HG03108 (cell line): ENCODE data around the gene TTC3.
A peak's percentile ranks its signal among the peaks of the same experiment; 100 is the strongest.
"Not testable (repeated sequence)": the region's sequence is repeated elsewhere in the genome, so short reads cannot be mapped to it uniquely, and the experiment has no call there.

Source experiments
- ATAC-seq: cut with Tn5 transposase; IDR thresholded peaks from one replicate; pipeline ENCODE4 v1.9.1; 2021; ENCODE audit warnings: moderate library complexity; ENCODE audit not compliant: unreplicated experiment

Gene TTC3

GRCh38 chr21:37072988-37073416 lies at the start of gene TTC3, which contains the start of gene PIGP:
TSS of gene TTC3 (plus strand) at chr21:37073254. CDS start at chr21:37087258, 14,004 bp downstream.
TSS of gene PIGP (minus strand) at chr21:37073071. CDS start at chr21:37072515, 556 bp downstream.
- peak; percentile 58 for ATAC-seq

GRCh38 chr21:37026499-37026898 lies 46.6 kb upstream of the TTC3 start:
- no peak for ATAC-seq

DNA sequence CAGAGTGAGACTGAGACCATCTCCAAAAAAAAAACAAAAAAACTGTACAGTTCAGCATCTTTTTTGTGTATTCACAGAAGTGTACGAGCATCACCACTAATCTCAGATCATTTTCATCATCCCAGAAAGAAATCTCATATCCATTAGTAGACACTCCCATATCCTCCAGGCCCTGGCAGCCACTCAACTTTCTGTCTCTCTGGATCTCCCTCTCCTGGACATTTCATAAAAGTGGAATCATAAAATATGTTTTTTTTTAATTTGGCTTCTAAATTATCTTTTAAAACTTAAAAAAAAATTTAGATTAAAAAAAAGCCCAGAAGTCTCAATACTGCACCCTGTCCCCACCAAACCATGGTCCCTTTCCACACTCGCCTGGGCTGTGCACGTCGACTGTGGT lies 44.5 kb upstream of the TTC3 start:
- no peak for ATAC-seq

DNA sequence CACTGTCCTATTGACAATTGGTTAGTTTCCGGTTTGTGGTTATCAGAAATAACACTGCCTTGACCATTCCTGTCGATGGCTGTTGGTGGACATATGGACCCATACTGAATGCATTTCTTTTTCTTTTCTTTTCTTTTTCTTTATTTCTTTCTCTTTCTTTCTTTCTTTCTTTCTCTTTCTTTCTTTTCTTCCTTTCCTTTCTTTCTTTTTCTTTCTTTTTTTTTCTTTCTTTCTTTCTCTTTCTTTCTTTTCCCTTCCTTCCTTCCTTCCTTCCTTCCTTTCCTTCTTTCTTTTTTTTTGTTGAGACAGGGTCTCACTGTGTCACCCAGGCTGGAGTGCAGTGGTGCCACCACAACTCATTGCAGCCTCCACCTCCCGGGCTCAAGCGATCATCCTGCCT lies 42.2 kb upstream of the TTC3 start:
- no peak for ATAC-seq

GRCh38 chr21:37032293-37032692 lies 40.8 kb upstream of the TTC3 start:
- no peak for ATAC-seq

- ATAC-seq, result no peak
Observed at GRCh38 chr21:37032877-37033471, 40.1 kb upstream of the TTC3 start.

DNA sequence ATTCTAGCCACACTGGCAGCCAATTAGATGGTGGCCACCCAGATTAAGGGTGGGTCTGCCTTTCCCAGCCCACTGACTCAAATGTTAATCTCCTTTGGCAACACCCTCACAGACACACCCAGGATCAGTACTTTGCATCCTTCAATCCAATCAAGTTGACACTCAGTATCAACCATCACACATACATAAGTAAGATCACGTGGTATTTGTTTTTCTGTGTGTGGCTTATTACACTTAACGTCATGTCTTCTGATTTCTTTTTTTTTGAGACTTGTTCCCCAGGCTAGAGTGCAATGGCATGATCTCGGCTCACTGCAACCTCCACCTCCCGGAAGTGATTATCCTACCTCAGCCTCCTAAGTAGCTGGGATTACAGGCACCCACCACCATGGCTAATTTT lies 38.7 kb upstream of the TTC3 start:
- ATAC-seq, result not testable (repeated sequence)

- ATAC-seq, result no peak
Observed at GRCh38 chr21:37036177-37036576, 36.9 kb upstream of the TTC3 start.

- ATAC-seq, result no peak
Observed at GRCh38 chr21:37039411-37040075, 33.5 kb upstream of the TTC3 start.

- no peak for ATAC-seq
Observed at GRCh38 chr21:37040212-37040611, 32.8 kb upstream of the TTC3 start.

- ATAC-seq, result no peak
Observed at GRCh38 chr21:37041706-37042271, 31.3 kb upstream of the TTC3 start.

- no peak for ATAC-seq
Observed at GRCh38 chr21:37043818-37044217, 29.2 kb upstream of the TTC3 start.

GRCh38 chr21:37044643-37045042 lies 28.4 kb upstream of the TTC3 start:
- ATAC-seq, result no peak

DNA sequence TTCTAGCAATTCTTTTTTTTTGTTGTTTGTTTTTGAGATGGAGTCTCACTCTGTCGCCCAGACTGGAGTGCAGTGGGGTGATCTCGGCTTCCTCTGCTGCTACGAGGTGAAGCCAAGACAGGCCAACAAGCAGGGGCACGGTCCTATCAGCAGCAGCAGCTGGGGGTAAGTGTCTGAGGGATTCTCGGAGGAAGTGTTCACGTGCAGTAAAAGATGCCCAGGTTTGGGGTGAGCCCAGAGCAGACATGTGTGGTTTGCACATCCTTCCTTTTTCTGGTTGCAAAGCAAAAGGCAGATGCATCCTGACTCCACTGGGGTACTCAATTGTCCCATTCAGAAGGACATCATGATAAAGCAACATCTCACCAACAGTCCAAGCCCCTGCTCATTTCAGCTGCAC lies 27.9 kb upstream of the TTC3 start:
- no peak for ATAC-seq

DNA sequence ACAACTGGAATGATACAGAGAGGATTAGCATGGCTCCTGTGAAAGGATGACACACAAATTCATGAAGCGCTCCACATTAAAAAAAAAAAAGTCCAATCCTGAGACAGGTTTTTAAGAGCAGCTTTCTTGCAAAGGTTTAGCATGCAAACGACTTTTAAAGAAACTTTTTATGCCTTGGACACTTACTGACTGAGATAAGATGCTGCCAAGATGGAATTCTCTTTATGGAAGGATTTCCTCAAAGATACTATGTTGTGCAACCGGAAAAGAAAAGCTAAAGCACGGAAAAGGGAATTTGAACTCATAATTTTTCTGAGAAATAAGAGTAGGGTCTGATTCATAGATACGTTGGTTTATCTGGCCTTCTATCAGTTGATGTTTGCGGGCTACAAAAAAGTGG lies 27.5 kb upstream of the TTC3 start:
- no peak for ATAC-seq

GRCh38 chr21:37047079-37047478 lies 26.0 kb upstream of the TTC3 start:
- ATAC-seq, result no peak

DNA sequence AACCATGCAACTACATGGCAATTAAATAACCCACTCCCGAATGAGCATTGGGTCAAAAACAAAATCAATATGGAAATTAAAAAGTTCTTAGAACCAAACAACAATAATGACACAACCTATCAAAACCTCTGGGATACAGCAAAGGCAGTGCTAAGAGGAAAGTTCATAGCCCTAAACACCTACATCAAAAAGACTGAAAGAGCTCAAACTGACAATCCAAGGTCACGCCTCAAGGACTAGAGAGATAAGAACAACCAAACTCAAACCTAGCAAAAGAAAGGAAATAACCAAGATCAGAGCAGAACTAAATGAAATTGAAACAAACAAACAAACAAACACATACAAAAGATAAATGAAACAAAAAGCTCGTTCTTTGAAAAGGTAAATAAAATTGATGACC lies 23.3 kb upstream of the TTC3 start:
- not testable (repeated sequence) for ATAC-seq

DNA sequence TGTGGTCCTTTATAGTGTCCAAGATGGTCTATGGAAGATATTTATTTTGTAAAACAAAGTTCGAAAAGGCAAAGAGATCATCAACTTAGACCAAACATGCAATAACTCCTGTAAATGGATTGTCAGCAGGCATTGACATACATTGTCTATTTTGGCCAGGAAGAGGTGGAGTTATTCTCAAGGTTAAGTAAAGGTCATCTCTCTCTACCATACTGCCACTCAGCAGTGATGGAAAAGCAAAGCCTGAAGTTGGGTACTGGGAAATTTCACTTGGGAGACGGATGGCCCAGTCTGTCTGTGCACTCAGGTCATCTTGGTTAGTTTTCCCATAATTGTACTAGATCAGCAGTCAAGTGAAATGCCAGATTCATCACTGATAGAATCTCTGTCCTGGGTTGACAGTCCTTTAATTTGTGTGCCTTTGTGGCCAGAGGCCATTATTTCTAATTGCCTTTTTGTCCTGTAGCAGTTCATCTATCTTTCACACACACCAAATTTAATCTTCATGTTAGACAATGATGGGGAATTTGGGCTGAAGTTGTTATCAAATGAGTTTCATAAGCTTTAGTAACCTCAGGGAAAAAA lies 17.7 kb upstream of the TTC3 start:
- no peak for ATAC-seq

DNA sequence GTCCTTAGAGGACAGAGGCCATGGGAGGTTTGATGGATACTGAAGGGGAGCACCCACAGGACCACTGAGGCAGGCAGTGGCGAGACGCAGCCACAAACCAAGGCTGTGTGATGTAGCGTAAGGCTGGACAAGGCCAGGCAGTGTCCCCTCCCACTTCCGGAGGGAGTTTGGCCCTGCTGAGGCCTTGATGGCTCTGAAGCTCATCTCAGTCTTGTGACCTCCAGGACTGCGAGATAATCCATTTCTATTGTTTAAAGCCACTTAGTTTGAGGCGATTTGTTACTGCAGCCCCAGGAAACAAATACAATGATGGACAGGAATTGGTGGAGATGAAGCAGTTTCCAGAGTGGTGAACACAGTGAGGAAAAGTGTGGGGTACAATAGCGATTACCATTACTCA lies 15.4 kb upstream of the TTC3 start:
- ATAC-seq, result no peak

GRCh38 chr21:37058261-37058660 lies 14.8 kb upstream of the TTC3 start:
- no peak for ATAC-seq

DNA sequence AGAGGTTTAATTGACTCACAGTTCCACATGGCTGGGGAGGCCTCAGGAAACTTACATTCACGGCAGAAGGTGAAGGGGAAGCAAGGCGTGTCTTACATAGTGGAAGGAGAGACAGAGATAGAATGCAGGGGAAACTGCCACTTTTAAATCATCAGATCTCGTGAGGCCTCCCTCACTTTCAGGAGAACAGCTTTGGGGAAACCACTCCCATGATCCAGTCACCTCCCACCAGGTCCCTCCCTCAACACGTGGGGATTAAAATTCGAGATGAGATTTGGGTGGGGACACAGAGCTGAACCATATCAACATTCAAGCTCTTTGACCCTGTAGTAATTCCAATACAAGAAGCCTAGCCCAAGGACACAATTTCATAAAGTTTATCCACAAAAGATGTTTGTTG lies 13.9 kb upstream of the TTC3 start:
- no peak for ATAC-seq

- ATAC-seq, result no peak
Observed at GRCh38 chr21:37060296-37060695, 12.8 kb upstream of the TTC3 start.
